Stimulated activated CD8-positive, alpha-beta memory T cell treated with anti-CD3 and anti-CD28 coated beads, Interleukin-7, amount 100 ng/mL, for 4 hours (primary cell): Measurements from ENCODE around the gene MRM1.
"Not testable (repeated sequence)": the region's sequence is repeated elsewhere in the genome, so short reads cannot be mapped to it uniquely, and the experiment has no call there.

Source experiments
- DNase-seq, 2 donors: peaks; one replicate each; pipeline ENCODE4 v3.0.0-alpha.2; 2020; ENCODE audit warnings: low read depth in 2 of 2

Gene MRM1

GRCh38 chr17:36600936-36601302 lies 464 bp upstream of the MRM1 start:
- DNase-seq = peak in 1 of 2 donors; percentile 12

- peak in 1 of 2 donors; percentile 3 for DNase-seq
Observed at GRCh38 chr17:36602030-36602748, 806 bp downstream of the MRM1 start.

DNA sequence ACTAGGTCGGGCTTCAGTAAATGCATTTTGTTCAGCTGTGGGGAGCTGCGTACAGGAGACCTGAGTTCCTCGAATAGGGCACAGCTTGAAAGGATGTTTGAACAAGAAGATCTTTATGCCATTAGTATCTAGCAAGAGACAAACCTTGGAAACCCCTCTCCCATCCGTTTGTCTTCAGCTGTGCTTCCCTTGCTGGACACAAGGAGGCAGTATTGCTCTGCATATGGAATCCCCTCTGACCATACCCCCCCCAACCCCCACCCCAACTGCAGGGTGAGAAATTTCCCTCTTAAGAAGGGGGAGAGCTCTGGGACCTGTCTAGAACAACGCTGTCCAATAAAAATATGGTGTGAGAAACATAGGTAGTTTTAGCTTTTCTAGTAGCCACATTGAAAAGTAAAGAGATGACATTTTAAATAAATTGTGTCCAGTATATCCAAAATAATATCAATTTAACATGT lies 1.6 kb downstream of the MRM1 start:
- peak; percentile 49 to 60 for DNase-seq

- not testable (repeated sequence) for DNase-seq
Observed at GRCh38 chr17:36605028-36605427, 3.6 kb downstream of the MRM1 start.

DNA sequence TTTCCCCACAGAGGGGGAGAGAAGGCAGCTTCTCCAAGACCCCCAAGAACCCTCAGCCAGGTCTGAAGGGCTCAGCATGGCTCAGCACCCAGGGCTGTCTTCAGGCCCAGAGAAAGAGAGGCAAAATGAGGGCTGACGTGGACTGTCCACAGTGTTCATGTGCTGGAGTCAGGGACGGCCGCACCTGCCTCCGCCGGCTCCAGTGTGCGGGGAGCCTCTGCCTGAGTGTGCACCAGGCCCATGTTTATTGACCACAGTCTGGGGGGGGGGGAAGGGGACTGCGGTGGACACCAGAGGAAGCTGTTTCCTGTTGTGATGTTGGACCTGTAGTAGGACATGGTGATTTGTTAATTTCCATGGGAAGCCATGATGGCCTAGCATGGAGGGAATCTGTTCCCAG lies 6.9 kb downstream of the MRM1 start:
- no peak for DNase-seq

- DNase-seq = no peak
Observed at GRCh38 chr17:36608794-36609497, 7.6 kb downstream of the MRM1 start.

GRCh38 chr17:36609498-36609862 lies 8.1 kb downstream of the MRM1 start:
- no peak for DNase-seq

- no peak for DNase-seq
Observed at GRCh38 chr17:36610474-36610873, 9.1 kb downstream of the MRM1 start.

DNA sequence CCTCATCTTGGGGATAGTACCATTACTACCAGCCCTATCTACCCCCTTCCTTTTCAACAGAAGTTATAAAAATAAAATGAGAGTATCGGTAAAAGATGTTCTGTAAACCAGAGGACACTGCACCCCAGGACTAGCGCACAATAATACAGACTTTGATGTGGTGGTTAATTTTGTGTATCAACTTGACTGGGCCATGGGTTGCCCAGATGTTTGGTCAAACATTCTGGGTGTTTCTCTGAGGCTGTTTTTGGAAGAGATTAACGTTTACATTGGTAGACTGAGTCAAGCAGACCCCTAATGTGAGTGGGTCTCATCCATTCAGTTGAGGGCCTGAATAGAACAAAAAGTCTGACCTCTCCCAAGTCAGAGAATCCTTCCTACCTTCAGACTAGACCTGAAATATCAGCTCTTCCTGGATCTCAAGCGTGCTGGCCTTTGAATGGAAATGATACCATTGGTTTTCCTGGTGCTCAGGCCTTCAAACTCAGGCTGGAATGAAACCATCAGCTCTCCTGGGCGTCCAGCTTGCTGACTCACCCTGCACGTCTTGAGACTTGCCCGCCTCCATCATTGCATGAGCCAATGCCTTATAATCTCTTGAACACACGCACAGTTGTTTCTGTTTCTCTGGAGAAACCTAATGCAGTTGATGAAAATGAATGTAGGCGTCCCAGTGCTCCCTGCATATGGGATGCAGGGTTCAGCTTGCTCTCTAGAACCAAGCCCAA lies 10.1 kb downstream of the MRM1 start:
- no peak for DNase-seq

DNA sequence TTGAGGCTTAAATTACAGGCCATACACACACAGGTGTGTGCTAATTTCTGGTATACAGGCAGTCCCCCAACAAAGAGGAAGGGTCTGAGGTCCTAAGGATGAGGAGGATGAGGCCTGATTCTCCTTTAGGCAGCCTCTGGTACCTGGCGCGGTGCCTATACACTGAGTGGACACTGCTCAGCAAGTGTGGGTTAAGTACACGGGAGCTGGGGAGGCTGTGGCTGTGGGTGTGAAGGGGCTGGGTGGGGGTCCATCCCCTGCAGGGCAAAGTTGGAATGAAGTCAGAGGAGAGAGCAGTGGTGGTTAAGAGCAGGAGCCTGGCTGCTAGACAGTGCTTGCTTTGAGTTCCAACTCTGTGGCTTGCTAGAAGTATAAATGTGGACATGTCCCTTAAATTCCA lies 10.9 kb downstream of the MRM1 start:
- no peak for DNase-seq

- DNase-seq = no peak
Observed at GRCh38 chr17:36613155-36613554, 11.8 kb downstream of the MRM1 start.

- no peak for DNase-seq
Observed at GRCh38 chr17:36614081-36614480, 12.7 kb downstream of the MRM1 start.

- no peak for DNase-seq
Observed at GRCh38 chr17:36614933-36615332, 13.6 kb downstream of the MRM1 start.

DNA sequence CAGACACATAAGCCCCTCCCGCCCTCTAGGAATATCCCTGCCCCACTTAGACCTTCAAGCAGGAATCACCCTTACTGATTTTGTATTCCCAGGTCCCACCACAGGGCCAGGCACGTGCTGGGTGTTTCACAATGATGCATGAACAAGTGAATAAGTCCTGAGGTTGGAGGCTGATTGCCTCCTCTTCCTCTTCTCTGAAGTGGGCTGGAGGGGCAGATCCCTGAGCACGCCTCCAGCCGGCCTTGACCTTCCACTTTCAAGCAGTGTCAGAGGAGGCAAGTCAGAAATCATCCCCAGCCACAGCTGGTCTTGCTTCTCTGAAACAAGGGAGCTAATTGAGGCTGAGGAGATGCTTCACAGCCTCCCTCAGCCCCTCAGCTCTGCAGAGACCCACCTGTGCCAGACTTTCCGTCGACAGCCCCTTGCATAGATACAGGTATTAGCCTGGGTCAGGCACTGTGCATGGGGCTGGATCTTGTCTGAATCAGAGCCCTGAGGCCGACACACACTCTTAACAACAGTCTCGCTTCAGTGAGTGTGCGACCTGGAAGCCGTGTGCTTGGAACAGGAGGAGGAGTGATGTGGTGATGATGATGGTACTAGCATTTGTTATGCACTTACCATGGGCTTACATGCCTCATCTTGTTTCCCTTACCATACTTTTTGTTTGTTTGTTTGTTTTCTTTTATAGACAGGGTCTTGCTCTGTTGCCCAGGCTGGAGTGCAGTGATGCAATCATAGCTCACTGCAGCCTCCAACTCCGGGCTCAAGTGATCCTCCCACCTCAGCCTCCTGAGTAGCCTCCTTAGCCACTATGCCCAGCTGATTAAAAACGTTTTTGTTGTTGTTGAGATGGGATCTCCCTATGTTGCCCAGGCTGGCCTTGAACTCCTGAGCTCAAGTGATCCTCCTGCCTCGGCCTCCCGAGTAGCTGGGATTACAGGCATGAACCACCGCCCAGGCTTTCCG lies 15.0 kb downstream of the MRM1 start:
- no peak for DNase-seq

GRCh38 chr17:36617773-36618172 lies 16.4 kb downstream of the MRM1 start:
- no peak for DNase-seq

DNA sequence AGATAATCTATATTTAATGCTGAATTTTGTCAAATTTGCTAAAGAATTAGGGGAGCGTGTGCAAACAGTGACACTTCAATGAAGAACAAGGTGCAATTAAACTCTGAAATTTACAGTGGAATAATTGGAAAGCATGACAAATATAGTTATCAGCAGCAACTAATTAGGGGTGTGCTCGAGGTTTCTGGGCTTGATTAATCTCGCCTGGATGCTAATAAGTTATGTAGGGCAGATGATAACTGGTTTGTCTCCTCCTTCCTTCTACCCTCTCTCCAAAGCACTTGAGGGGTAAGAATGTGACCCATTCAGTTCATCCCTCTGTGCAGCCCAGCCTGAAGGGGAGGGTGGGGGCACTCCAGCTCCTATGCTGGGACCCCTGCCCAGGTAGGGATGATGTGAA lies 21.9 kb downstream of the MRM1 start:
- no peak for DNase-seq

GRCh38 chr17:36625188-36625587 lies 23.8 kb downstream of the MRM1 start:
- DNase-seq = no peak

DNA sequence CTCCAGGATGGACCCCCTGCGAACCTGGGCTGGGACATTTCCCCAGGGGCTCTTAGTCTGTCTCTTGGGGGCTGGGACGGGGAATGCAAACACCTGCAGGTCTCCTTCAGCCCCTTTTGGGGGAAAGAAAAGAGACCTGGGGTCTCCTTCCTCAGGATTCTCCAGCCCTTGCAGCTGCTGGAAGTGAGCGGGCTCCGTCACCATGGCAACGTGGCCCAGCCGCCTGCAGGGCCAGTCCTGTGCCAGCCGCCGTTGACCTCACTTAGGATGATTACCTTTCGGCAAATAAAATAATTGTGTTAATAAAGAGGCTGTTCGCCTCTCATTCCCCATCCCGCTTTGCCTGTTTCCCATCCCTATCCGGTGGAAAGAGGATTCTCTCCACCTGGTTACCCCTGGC lies 25.7 kb downstream of the MRM1 start:
- DNase-seq = no peak

DNA sequence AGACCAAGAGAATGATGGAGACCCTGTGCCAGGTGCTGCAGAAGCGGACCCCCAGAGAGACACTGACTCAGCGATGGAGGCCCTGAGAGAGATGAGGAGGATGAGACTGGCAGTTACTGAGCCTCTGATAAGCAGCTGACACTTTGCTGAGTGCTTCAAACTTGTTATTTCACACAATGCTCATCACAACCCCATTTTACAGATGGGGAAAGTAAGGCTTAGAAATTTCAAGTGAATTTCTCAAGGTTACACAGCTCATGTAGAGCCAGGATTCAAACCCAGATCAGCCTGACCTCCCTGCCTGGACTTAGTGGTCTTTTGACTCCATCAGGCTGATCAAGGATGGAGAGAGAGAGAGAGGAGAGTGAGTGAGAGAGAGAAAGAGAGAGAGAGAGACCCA lies 27.2 kb downstream of the MRM1 start:
- no peak for DNase-seq

GRCh38 chr17:36629252-36629847 lies 28.0 kb downstream of the MRM1 start:
- DNase-seq = peak; percentile 53 to 58

DNA sequence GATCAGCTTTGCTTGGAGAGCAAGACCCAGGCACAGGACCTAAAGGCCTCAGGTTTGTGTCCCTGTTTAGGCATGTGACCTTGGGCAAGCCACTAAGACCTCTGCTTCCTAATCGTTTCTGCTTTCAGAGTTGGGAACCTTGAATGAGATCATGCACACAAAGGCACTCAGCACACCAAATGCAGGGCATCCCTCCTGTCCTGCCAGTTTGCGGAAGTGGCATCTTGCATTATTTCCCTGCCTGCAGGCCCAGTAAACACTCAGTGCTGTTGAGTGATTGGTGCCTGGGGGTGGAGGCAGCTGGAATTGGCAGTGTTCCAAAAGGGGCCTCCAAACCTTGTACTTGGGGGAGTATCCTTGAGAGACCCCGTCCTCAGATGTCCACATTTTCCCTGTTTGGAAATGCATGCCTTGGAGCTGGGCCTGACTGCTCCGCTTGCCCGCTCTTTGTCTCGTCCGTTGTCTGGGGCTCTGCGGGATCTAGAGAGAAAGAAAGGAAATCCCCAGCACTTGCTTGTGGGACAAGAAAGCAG lies 28.7 kb downstream of the MRM1 start:
- DNase-seq = no peak
